Glomerular visceral epithelial cell (primary cell): ENCODE results near the gene MAMLD1.

Source experiments
- DNase-seq: peaks from one replicate; pipeline ENCODE4 v3.0.0-alpha.2; 2016; ENCODE audit errors: extremely low spot score

MAMLD1 gene

DNA sequence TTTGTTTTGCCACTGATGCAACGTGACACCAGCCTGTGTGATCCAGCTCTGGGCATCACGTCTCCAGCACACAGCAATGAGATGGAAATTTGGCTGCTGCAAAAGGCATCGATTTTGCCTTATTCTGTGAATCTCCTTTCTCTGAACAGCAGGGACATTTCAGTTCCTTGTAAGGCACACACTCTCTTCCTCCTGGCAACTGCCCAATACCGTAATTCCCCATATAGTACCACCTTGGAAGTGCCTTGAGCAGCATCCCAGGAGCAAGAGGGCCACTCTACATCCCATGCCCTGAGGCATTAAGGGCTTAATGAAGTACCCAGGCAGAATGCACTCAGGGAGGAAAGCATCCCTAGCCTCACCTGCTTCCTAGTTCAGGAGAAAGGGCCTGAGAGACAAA, 10.5 kb upstream of the MAMLD1 start:
- peak; percentile 30 for DNase-seq

GRCh38 chrX:150355913-150356312, 7.2 kb upstream of the MAMLD1 start:
- peak; percentile 2 for DNase-seq

DNA sequence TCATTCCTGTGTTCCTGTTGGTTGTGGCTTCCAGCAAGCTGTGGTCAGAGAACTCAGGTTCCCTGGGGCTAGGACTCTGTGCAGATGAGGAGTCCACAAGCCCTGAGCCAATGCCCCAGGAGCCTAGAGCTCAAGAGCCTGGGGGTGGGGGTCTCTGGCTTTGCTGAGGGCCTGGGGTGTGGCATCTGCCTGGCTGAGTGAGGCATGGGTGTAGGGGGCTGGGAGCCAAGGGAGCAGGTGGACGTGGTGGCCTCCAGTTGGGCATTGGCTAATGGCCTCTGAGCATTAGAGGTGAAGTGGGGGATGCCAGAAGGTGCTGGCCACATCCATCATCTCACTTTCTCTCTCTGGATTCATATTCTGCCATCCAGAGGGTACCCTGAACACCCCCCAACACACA, 5.3 kb upstream of the MAMLD1 start:
- DNase-seq = no peak

GRCh38 chrX:150358651-150359050, 4.5 kb upstream of the MAMLD1 start:
- DNase-seq = no peak

- no peak for DNase-seq
Observed at GRCh38 chrX:150360331-150360730, 2.8 kb upstream of the MAMLD1 start.

DNA sequence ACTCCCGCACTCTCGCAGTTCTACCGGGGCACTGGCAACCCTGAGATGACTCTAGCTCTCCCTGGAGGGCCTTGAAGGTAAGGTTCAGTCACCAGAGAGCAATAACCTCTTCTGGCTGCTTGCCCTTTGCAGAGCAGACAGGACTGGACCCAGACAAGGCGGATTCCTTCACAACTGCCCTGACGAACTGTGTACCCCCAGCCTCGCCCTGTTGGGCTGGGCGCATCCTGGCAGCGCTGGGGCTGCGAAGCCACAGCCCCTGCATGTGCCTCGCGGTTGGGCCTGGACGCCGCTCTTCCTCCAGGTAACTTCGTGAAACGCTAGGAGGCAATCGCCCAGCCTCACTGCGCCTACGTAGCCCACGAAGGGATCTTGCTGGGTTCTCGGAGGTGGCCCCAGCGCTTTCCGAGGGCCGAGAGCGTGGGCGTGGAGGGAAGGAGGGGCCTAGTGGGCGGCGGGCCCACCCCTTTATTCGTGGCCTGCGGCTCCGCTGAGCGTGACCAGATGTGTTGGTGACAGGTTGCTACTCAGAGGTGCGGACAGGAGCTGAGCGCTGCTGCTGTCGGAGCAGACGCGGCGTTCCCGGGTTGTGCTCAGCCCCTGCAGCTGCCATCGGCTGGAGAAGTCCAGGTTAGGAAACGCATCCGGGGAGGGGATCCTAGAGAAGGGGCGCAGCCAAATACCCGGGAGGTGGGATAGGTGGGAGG, 1.9 kb upstream of the MAMLD1 start:
- peak; percentile 62 for DNase-seq

DNA sequence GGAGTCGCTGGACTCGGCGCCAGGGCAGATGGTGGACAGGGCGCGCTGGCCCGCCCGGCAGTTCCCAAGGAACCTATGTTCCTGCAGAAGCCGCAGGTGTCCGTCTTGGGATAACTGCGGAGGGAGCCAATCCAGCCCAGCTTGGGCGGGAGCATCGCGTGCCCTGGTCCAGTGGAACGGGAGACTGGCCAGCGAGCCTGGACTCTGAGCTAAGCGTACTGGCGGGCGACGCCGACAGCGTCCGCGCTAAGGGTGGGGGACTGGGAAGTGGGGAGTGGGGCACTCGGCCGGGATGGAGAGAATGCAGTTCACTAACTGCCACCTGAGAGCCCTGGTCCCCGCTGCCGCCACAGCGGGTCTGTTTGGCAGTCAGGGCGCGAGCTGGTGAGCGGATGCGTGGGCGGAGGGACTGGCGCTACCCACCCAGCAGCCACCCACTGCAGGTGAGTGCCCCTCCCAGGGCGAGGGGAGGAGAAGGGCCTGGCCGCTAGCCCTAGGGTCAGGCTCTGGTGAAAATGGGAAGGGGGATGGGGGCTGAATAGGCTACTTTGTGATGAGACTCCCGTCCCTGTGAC, 1.3 kb upstream of the MAMLD1 start:
- peak; percentile 47 for DNase-seq

DNA sequence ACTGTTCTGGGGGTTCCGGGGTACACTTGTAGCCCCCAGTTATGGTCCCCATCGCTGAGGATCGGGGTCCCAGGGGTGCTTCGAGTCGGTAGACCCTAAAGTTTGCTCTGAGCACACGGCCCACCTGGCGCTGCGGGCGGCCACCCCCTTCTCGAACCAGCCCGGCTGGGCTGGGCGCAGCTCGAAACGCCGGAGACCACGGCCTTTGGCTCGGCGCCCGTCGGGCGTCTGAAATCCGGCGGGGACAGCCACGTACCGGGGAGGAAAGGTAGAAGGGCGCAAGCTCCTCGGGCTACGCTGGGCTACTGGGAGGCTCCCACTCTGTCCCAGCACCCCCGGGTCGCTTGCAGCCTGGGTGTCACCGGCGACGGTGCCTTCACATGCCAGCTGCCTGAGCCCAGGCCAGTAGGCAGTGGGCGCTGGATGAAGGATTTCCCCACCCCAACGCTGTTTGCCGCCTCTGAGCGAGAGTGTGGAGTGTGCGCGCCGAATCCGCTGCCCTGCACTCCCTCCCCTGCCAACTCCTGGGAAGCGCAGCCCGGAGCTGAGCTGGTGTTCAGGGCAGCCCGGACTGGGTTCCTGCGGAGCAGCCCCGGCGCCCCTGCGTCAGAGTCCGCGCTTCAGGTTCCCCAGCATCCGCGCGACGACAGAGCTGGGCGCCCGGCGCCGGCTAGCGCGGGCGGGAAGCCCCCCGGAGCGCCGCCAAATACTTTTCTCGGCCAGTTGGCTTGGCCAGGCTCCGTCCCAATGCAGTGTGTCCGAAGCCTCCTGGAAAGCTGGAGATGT, 637 bp downstream of the MAMLD1 start:
- peak; percentile 52 for DNase-seq

GRCh38 chrX:150364347-150365050, 1.4 kb downstream of the MAMLD1 start:
- peak; percentile 21 for DNase-seq

DNA sequence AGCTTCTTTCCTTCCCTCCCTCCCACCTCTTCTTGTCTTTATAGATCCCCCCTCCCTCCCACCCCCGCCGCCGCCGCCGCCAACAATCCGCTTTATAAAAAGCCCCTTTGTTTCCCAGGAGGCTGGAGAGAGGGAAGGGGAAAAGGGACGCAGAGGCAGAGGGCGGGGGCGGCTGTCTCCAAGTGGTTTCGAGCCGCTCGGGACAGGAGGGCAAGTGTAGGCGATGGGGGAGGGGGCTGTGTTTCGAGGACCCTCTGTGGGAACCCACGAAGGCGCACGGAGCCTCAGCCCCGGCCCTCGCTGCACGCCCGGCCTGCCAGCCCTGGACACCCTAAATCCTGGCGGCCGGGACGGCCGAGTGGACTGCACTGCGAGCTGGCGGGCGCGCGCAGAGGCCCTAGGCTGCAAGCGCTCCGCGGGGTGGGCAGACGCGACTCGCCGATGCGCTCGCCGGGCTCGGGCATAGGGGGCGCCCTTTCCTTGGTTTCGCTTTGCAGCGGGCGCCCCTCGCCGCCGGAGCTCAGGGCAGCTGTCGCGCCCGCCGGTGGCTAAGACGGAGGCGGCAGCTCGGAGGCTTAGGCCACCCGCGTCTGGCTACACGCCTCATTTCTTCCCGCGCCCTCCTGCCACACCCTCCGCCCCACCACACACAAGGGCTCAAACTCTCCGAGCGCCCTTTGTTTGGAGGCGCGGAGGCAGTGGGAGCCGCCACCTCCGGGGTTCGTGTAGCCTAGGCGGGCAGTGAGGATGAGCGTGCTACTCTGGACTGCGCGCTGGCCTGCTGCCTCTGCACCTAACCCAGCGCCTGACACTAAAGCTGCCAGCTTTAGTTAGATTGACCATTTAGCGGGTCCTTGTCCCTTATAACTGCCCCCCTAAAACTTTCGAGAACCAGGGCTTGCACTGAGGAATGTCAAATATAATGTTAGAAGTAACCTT, 2.2 kb downstream of the MAMLD1 start:
- peak; percentile 61 for DNase-seq

DNA sequence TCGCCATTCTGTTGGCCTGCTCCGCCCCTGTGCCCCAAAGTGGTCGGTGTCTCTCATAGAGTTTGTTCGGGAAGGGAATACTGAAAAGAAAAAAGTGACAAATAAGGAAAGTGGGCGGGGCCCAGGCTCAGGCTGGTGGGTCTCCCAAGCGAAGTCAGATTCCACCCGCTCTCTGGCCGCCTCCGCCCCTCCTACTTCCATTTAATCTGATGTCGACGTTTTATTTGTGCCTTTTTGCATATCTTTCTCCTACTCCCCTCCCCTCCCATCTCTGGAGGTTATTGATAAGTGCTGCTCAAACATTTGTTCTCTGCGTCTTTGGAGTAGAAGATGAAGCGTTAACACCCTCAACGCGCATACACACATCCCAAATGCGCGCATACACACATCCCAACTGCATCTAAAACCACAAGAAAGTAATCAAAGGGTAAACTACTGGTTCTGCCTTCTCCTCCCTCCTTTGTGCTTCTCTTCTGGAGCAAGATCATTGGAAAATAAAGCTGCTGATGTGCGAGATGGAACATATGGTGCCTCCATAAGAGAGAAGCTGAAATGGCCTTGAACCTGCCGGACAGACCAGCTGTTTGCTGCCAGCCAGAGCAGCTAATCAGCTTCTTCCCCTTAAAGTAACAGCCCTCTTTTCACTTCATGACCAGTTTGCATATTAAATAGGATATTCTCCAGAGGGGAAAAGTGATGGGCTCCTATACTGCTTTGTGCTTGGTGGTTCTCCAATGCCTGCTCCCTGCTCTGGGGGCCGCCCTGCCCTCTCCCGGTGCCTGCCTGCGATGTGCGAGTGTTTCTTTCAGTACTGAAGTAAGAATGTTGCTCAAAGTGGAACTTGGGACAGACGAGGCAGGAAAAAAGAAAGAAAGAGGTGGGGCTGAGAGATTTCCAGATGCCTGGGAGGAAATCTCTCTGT, 3.1 kb downstream of the MAMLD1 start:
- peak; percentile 49 for DNase-seq

- DNase-seq = peak; percentile 69
Observed at GRCh38 chrX:150366951-150367545, 3.9 kb downstream of the MAMLD1 start.

DNA sequence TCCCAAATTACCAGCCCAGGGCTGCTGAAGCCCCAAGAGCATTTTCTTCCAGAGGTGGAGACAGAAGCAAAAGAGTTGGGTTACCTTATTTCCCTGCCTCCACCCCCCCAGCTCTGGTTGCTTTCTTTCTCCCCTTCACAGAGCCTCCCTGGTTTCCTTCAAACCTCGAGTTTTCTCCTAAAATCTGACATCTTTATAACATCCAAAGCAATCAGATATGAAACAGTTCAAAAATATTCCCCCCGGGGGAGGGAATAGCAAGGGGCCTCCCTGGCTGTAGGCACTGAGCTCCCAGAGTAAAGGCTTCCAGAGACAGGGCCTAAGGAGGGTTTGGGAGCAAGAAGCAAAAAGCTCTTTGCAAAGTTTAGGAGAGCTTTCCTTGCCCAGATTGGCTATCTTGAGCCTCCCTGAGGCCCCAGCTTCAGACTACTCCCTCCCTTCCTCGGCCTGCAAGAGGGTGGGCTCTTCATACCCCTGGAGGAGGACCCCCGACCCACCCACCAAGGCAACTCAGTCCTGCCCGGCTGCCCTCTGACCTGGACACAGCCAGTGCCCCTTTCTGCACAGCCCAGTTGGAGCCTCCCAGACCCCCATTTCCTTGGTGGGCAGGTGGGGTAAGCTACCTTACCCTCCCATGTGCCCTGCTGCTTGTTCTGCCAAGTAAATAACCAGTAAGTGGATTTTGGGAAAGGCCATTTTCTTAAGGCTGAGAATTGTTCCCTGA, 7.6 kb downstream of the MAMLD1 start:
- DNase-seq = no peak

- DNase-seq = no peak
Observed at GRCh38 chrX:150371877-150372276, 8.8 kb downstream of the MAMLD1 start.

- DNase-seq = no peak
Observed at GRCh38 chrX:150372280-150372679, 9.2 kb downstream of the MAMLD1 start.

DNA sequence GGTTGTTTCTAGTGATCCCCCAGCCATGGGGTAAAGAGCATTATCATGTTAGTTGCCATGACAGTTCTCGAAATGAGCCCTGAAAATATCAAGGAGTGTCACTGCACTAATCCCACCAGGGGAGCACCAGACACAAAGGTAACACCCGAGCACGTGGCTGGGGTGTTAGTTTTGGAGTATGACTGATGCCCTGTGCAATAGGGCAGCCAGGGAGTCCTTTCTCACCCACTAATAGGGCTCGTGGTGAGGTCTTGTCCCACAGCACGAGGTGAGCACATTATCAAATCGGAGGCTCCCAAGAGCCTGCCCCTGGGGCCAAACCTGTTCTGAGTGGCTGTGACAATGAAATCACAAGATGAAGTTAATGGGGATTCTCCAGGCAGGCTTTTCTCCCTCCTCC, 9.6 kb downstream of the MAMLD1 start:
- DNase-seq = no peak

DNA sequence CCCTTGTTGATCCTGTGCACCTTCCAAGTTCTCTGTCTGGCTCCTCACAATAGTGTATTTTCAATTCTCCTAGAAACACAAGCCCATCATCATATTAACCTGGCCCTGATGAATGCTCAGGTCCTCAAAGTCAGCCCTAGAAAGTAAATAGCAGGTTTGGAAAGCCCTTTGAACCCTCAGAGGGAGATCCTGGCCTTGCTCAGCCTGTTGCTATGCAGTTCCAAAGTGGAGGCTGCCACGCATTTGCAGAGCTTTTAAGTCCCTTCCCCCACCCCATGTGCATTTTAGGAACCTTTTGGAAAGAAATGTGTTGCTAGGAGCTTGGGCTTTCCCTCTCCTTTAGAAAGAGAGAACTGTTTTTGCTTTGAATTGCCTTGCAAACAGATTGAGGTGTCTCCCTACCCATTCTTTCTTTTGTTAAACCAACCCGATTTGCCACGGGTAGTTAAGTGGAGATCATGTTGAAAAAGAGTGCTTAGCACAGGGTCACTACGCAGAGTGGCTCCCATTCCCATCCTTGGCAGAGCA, 12.2 kb downstream of the MAMLD1 start:
- no peak for DNase-seq

- no peak for DNase-seq
Observed at GRCh38 chrX:150377005-150377404, 13.9 kb downstream of the MAMLD1 start.

- no peak for DNase-seq
Observed at GRCh38 chrX:150405006-150405405, 41.9 kb downstream of the MAMLD1 start.
